Testis (tissue), 3 donors: ENCODE results near the gene B3GALT6. TPM values are rescaled to one million over a fixed set of nuclear protein-coding genes. Genes with fewer than 3 reads are reported as not detected.

ENCODE experiments used
- DNase-seq: peaks from one replicate; pipeline ENCODE4 v3.0.0-alpha.2; 2019
- H3K27ac ChIP-seq, 2 donors: fragments of 200-600 bp; sonication (generic); one replicate each; pipeline ENCODE4 v1.5.1; 2019
- H3K27me3 ChIP-seq: fragments of 200-600 bp; sonication (generic); one replicate; pipeline ENCODE4 v1.5.1; 2019
- H3K36me3 ChIP-seq: fragments of 200-600 bp; sonication (generic); one replicate; pipeline ENCODE4 v1.5.1; 2017; ENCODE audit warnings: low read depth; ENCODE audit errors: missing control alignments
- H3K4me1 ChIP-seq: fragments of 200-600 bp; sonication (generic); one replicate; pipeline ENCODE4 v1.5.1; 2019
- H3K4me3 ChIP-seq, 2 donors: fragments of 200-600 bp; sonication (generic); one replicate each; pipeline ENCODE4 v1.5.1; 2017 to 2019
- H3K9me3 ChIP-seq: fragments of 200-600 bp; sonication (generic); one replicate; pipeline ENCODE4 v1.5.1; 2017
- POLR2A ChIP-seq: fragments of 450-650 bp; IDR thresholded peaks from one replicate; pipeline ENCODE4 v1.6.1; 2017; ENCODE audit warnings: antibody characterized with exemption, mild to moderate bottlenecking, moderate library complexity
- WGBS, 2 donors: methylation state at CpG; one replicate each; pipeline ENCODE4 v1.1.5; 2018; 5-methylcytosine and 5-hydroxymethylcytosine counted together
- intact Hi-C: fragments of 100-400 bp; cut with DNase I; formaldehyde crosslinking; loops from one replicate; pipeline ENCODE4 v1.15.1; 2023; ENCODE audit warnings: low total_unique reads
- polyA plus RNA-seq: library from polyadenylated mRNA; stranded (reverse); fragments of 350-450 nt; fragmentation: Illumina TruSeq; extraction: RNeasy Lipid Tissue Mini Kit (QIAGEN cat#74804); gene quantifications from one replicate; pipeline ENCODE4 v1.2.3, GENCODE V29; 2014; ENCODE audit warnings: low read depth, low replicate concordance; ENCODE audit not compliant: insufficient read depth
- total RNA-seq, 2 donors: library from RNA; depleted of rRNA; stranded (reverse); fragments of >200 nt; gene quantifications; one replicate each; pipeline ENCODE4 v1.2.3, GENCODE V29; 2016
- TF ChIP-seq, protein P1 (sequence below), 3 experiments: fragments of 450-650 bp in 2 of 3; fragments of 200-600 bp in 1 of 3; sonication (generic) in 1 of 3; IDR thresholded peaks; one replicate each; pipeline ENCODE4 v1.5.1; 2016 to 2019; ENCODE audit warnings: antibody characterized with exemption in 3 of 3, mild to moderate bottlenecking in 2 of 3, moderate library complexity in 1 of 3

Gene B3GALT6
- total and polyA plus RNA-seq, 3 donors from 2014 or later, result 8.5 to 37.3 (median 26.1) TPM

GRCh38 chr1:1196431-1197187 is 35.4 kb upstream of the B3GALT6 start:
- no peaks in the 10 kb centered on the region for H3K4me1 ChIP-seq
- H3K27ac ChIP-seq, result no peak overlapping the region
- H3K36me3 ChIP-seq, result no peaks in the 10 kb centered on the region
- intact Hi-C loops, result no loop called here
- H3K4me3 ChIP-seq, result no peak overlapping the region
- WGBS, 2 donors, result 79 to 86% methylated on average over 9 to 13 of the region's 13 CpGs
- no peaks in the 10 kb centered on the region for H3K9me3 ChIP-seq
- no peak for DNase-seq
- no peaks in the 10 kb centered on the region for H3K27me3 ChIP-seq
- TF ChIP-seq POLR2A, result no peak
- TF ChIP-seq, protein P1, sequence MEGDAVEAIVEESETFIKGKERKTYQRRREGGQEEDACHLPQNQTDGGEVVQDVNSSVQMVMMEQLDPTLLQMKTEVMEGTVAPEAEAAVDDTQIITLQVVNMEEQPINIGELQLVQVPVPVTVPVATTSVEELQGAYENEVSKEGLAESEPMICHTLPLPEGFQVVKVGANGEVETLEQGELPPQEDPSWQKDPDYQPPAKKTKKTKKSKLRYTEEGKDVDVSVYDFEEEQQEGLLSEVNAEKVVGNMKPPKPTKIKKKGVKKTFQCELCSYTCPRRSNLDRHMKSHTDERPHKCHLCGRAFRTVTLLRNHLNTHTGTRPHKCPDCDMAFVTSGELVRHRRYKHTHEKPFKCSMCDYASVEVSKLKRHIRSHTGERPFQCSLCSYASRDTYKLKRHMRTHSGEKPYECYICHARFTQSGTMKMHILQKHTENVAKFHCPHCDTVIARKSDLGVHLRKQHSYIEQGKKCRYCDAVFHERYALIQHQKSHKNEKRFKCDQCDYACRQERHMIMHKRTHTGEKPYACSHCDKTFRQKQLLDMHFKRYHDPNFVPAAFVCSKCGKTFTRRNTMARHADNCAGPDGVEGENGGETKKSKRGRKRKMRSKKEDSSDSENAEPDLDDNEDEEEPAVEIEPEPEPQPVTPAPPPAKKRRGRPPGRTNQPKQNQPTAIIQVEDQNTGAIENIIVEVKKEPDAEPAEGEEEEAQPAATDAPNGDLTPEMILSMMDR (IDR thresholded peaks at IDR 0.05), result no peak

DNA sequence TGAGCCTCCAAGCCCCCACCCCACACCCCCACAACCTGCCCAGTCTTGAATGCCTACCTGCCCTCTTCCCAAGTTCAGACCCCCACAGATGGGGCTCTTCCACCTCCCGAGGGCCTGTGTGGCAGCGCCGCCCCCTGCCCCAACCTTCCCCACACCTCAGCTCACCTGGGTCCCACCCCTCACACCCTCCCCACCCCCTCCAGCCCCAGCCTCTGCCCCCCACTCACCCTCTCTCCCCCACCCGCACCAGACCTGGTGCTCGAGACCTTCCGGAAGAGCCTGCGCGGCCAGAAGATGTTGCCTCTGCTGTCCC is 34.9 kb upstream of the B3GALT6 start:
- H3K27ac ChIP-seq, result no peak overlapping the region
- TF ChIP-seq, protein P1 (IDR thresholded peaks at IDR 0.05), result no peak
- no peak for TF ChIP-seq POLR2A
- intact Hi-C loops, result no loop called here
- no peak overlapping the region for H3K4me3 ChIP-seq
- no peaks in the 10 kb centered on the region for H3K27me3 ChIP-seq
- 83 to 89% methylated on average over 5 to 6 of the region's 8 CpGs for WGBS, 2 donors
- DNase-seq, result no peak
- no peaks in the 10 kb centered on the region for H3K9me3 ChIP-seq
- H3K4me1 ChIP-seq, result no peaks in the 10 kb centered on the region
- H3K36me3 ChIP-seq, result no peaks in the 10 kb centered on the region

- Histone ChIP-seq H3K27ac (no peak overlapping the region), H3K4me3 (no peak overlapping the region), H3K4me1 (no peaks in the 10 kb centered on the region), H3K27me3 (no peaks in the 10 kb centered on the region), H3K9me3 (no peaks in the 10 kb centered on the region), H3K36me3 (no peaks in the 10 kb centered on the region)
- intact Hi-C loops, result no loop called here
- no peak for TF ChIP-seq POLR2A
- TF ChIP-seq, protein P1 (IDR thresholded peaks at IDR 0.05), result no peak
- DNase-seq, result no peak
- WGBS, 2 donors, result 91% methylated on average over 47 of the region's 48 CpGs; no CpG with 5 or more reads in 1 of the 2 donors
Observed at GRCh38 chr1:1197551-1198422, 34.2 kb upstream of the B3GALT6 start.

DNA sequence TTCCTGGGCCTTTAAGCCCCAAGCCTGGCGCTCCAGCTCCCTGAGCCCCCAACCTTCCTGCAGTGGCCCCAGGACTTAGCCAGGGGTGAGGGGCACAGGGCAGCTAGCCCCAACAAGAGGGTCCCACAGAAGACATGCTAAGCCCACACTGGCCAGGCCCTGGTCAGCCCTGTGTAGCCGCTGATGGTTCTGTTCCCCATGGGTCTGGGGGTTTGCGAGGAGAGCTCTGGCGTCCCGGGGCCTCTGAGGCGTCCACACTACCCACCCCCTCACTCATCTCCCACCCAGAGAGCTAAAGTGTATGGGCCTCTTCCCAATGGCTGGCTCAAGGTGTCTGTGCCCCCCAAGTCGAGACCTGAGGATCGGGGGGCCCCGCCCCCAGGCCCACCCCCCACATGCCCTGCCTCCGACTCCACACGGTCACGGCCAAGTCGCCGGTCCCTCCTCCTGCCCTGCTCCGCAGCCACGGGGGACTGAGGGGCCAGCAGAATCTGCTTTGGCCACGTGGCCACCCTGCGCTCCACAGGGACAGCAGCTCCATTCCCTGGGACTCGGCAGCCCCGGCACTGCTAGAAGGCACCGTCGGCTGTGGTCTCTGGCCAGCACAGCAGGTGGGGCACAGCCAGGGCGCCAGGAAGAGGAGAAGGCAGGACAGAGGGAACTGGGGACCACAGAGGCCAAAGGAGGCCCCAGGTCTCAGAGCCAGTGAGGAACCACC is 33.5 kb upstream of the B3GALT6 start:
- WGBS, 2 donors, result 76 to 79% methylated on average over 6 to 23 of the region's 23 CpGs
- Histone ChIP-seq H3K36me3 (no peaks in the 10 kb centered on the region), H3K4me3 (no peak overlapping the region), H3K27ac (no peak overlapping the region), H3K9me3 (no peaks in the 10 kb centered on the region), H3K4me1 (no peaks in the 10 kb centered on the region), H3K27me3 (no peaks in the 10 kb centered on the region)
- no peak for DNase-seq
- intact Hi-C loops, result no loop called here
- TF ChIP-seq POLR2A, result no peak
- TF ChIP-seq, protein P1 (IDR thresholded peaks at IDR 0.05), result no peak
